Motor neuron (in vitro differentiated cells): ENCODE data around the gene TTLL11. TPM values are rescaled to one million over a fixed set of nuclear protein-coding genes. Genes with fewer than 3 reads are reported as not detected.
A peak's percentile ranks its signal among the peaks of the same experiment; 100 is the strongest.

Source experiments
- ATAC-seq, 8 experiments: fragments of 200-7000 bp; cut with Tn5 transposase; replicated peaks in 6 of 8; 2 replicates each; pipeline ENCODE4 v1.8.0; 2021; ENCODE audit warnings: mild to moderate bottlenecking in 8 of 8, moderate library complexity in 8 of 8
- H3K27ac ChIP-seq, 2 donors: fragments of 250-450 bp; sonication (Bioruptor Pico); 2 replicates each; pipeline ENCODE4 v1.9.0; 2021; ENCODE audit warnings: antibody characterized with exemption in 2 of 2, mild to moderate bottlenecking in 2 of 2, moderate library complexity in 1 of 2
- H3K4me1 ChIP-seq, 2 donors: fragments of 250-450 bp; sonication (Bioruptor Pico); replicated peaks in 1 of 2; 2 replicates each; pipeline ENCODE4 v1.6.1; 2021; ENCODE audit warnings: antibody characterized with exemption in 2 of 2, mild to moderate bottlenecking in 2 of 2, moderate library complexity in 1 of 2
- H3K4me3 ChIP-seq, 5 donors: fragments of 250-450 bp; sonication (Bioruptor Pico); 2 replicates each; pipeline ENCODE4 v1.9.0; 2021; ENCODE audit warnings: antibody characterized with exemption in 5 of 5, mild to moderate bottlenecking in 5 of 5, moderate library complexity in 4 of 5
- WGBS, 10 experiments: fragments of 450-650 bp; shearing (Covaris generic); methylation state at CpG; one replicate each; pipeline ENCODE4 v1.0.0; 2022; 5-methylcytosine and 5-hydroxymethylcytosine counted together
- in situ Hi-C, 9 experiments: fragments of 400-800 bp; cut with MboI; loops; one replicate each; pipeline ENCODE4 v1.15.0; 2021; ENCODE audit warnings: low sequenced_read_pairs in 9 of 9, low pct_unique_long_range_greater_than_20kb in 2 of 9; ENCODE audit not compliant: unreplicated experiment in 9 of 9
- total RNA-seq, 8 experiments: library from RNA; unstranded; fragments of 300-600 nt; gene quantifications; 2 replicates each; pipeline versions ENCODE4 v1.2.3 to v1.2.4, GENCODE V29; 2022

Gene TTLL11
- total RNA-seq, 8 experiments from 2014 or later, result 5.7 to 16.9 (median 11.2) TPM

DNA sequence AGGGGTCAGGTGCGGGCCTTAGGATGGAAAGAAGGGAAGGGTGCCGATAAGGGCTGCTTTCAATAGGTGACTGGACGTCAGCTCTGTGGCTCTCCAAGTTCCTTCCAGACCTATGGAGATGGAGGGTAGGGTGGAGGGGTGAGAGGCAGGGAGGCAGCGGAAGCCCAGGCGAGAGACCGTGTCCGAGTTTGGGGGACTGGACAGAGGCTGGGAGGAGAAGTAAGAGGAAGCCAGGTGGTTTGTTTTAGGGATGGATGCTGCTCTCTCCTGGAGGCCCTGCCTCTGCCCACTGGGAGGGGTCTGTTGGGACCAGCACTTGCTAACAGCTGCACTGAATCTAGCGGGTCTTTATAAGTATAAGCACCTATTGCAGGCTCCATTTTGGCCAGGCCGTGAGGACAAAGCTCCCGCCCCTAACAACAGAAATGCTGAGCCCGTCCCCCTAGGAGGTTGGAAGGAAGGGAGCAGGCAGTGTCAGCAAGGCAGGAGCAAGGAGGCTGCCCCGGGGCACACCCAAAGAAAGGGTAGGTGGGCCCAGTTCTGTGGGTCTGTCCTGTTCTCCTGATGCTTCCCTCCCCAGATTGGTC is 274.2 kb downstream of the TTLL11 start:
- H3K4me3 ChIP-seq, result peak overlapping the region in 1 of 5 donors; percentile 13
- in situ Hi-C loops, result no loop called here
- WGBS, 10 experiments, result 47 to 100% (median 80%) methylated on average over 1 to 7 of the region's 12 CpGs; no CpG with 5 or more reads in 5 of the 10 experiments
- ATAC-seq, result peak in 5 of 8 experiments; percentile 6 to 10 (median 7)
- H3K4me1 ChIP-seq, result peaks cover 74 to 75% of the 10 kb centered on the region in 2 donors
- peak overlapping the region; percentile 42 to 67 for H3K27ac ChIP-seq

DNA sequence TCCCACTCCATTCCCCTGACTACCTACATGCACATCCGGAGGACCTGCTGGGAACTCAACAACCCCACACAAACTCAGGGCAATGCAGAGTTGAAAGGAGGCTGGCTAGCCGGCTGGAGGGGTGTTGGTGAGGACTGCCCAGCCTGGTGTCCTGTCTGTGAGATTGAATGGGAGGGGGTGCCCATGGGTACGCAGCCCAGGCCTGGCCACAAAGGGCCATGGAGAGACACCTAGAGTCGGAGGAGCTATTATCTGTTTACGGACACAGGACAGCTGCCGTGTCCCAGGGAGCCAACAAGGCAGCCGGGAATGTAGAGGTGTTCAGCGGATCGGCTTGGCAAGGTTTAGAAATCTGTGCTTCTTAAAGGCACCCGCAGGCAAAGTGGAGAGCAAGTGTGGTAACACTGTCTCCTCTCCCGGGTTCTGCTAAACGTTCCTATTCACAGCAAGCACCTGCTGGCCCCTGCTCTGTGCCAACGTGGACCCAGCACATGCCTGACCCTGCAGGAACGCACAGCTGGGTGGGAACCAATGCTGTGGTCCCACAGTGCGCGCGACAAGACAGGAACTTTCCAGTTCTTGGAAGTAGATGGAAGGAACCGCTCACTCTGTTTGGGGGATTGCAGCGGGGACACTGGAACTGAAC is 275.0 kb downstream of the TTLL11 start:
- peaks cover 82 to 83% of the 10 kb centered on the region in 2 donors for H3K4me1 ChIP-seq
- no peak overlapping the region for H3K4me3 ChIP-seq
- no peak overlapping the region for H3K27ac ChIP-seq
- in situ Hi-C loops, result no loop called here
- ATAC-seq, result no peak
- 80 to 100% (median 91%) methylated on average over 1 to 12 of the region's 19 CpGs; no CpG with 5 or more reads in 4 of the 10 experiments for WGBS, 10 experiments

DNA sequence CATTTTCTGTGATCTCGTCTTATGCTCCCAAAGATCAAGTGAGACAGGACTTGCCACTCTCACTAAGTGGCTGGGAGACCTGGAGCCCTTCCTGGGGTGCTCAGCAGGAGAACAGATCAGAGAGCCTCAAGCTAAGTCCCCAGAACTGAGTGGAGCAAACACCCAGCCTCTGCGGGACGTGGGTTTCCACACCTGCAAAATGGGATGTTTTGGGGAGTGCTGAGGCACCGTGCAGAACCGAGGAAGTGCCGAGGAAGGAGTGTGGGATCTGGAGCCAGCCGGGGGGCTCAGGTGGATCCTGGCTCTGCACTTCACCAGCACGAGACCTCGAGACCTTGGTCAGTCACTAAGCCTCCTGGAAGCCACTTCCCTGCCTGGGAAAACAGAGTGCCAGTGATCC is 275.6 kb downstream of the TTLL11 start:
- in situ Hi-C loops, result no loop called here
- ATAC-seq, result no peak
- 72 to 100% (median 91%) methylated on average over 1 to 6 of the region's 9 CpGs; no CpG with 5 or more reads in 3 of the 10 experiments for WGBS, 10 experiments
- peaks cover 82 to 87% of the 10 kb centered on the region in 2 donors for H3K4me1 ChIP-seq
- no peak overlapping the region for H3K4me3 ChIP-seq
- H3K27ac ChIP-seq, result no peak overlapping the region

DNA sequence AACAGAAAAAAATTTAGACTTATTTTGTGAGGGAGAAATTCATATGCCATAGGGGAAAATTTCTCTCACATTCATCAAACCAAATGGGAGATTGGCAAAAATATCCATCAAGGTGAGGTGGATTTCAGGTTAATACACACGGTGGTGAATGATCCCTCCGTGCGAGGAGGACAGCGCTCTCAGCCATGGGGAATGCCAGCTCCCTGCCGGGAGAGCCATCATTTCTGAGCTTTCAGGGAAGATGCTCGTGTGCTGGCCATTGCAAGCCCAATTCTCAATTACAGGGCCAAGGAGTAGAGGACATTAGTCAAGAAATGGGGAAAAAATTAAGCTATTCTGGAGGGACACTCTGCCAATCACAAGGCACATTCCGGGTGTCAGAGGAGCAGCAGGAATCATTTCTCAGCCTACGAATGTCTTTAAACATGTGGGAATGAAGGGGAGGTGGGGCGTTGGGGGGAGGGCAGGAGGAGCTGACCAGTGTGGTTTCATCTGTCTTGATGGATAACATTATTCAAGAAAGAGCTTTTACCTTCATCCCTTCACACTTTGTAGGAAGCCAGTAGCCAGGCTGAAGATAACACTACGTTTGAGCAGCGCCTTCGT is 276.2 kb downstream of the TTLL11 start:
- in situ Hi-C loops, result no loop called here
- H3K27ac ChIP-seq, result no peak overlapping the region
- ATAC-seq, result no peak
- H3K4me3 ChIP-seq, result no peak overlapping the region
- H3K4me1 ChIP-seq, result peaks cover 77 to 89% of the 10 kb centered on the region in 2 donors
- 40 to 100% (median 80%) methylated on average over 1 to 5 of the region's 12 CpGs; no CpG with 5 or more reads in 3 of the 10 experiments for WGBS, 10 experiments

DNA sequence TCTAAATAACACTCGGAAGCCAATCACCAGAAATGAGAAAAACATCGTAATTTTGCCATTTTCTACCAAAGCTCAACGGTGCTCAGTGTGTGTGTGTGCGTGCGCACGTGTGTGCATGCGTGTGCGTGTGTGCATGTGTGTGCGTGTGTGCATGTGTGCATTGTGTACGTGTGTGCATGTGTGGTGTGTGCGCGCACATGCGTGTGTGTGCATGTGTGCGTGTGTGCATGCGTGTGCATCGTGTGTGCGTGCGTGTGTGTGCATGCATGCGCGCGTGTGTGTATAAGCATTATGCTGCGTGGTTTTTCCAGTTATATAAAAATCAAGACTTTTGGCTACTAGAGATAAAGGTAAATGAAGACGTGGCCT is 276.7 kb downstream of the TTLL11 start:
- no peak overlapping the region for H3K4me3 ChIP-seq
- in situ Hi-C loops, result no loop called here
- ATAC-seq, result no peak
- H3K4me1 ChIP-seq, result peaks cover 77 to 89% of the 10 kb centered on the region in 2 donors
- 78 to 93% (median 86%) methylated on average over 1 to 15 of the region's 23 CpGs; no CpG with 5 or more reads in 4 of the 10 experiments for WGBS, 10 experiments
- no peak overlapping the region for H3K27ac ChIP-seq

DNA sequence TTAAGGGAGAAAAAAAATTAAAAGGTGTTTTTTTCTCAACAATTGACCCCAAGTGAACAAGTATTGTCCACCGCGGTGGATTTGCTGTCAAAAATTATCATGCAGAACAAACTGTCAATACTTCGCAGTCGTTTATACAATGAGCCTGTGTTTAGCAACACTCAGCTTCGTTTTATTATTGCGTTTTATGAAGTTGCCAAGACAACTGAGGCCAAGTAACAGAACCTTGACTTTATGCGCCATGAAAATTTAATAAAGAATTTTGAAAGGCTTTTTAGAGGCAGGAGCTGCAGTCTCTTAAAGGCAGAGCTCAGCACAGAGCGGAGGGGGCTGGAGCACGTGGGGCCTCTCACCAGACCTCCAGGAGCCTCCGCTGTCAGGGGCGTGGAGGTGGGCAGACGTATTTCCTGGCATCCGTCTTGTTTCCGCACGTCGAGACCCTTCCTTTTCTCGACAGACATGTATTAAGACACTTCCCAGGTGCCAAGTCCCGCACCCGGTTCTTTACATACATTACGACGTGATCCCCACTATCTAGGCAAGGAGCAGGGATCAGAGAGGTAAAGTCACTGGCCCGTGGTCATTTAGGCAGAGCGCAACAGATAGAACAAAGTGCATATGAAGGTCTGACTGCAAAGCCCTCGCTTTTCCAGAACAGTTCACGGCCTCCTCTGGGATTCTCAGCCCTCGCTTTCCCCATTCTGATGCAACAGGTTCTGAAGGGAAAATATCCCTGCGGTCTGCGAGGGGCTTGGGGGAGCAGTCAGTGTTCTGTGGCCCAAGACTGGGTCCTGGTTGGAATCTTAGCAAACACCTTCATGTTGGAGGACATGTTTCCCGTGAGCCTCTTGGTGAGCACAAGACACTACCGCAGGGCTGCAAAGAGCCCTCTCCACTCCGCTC is 277.3 kb downstream of the TTLL11 start:
- WGBS, 10 experiments, result 77 to 92% (median 86%) methylated on average over 2 to 22 of the region's 31 CpGs; no CpG with 5 or more reads in 3 of the 10 experiments
- H3K4me1 ChIP-seq, result peaks cover 71 to 84% of the 10 kb centered on the region in 2 donors
- H3K27ac ChIP-seq, result no peak overlapping the region
- no peak overlapping the region for H3K4me3 ChIP-seq
- in situ Hi-C loops, result no loop called here
- ATAC-seq, result peak in 1 of 8 experiments; percentile 21

DNA sequence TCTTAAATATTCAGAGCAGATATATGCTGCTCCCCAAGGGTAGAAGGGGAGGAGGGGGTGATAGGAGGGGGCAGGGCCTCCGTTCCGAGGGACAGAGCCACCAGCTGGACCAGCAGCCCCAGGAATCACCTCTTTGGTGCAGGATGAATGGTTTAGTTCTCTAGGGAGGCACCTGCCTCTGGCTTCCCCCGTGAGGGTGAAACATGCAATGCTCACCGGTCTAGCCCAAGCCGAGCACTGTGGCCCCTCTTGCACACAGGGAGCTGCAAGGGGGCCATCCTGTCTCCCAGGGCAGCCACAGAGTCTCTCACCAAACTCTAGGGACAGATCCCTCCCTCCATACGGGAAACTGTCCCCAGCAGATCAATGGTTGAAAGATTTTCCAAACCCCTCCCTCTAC is 278.0 kb downstream of the TTLL11 start:
- in situ Hi-C loops, result no loop called here
- 20 to 53% methylated on average over 1 to 4 of the region's 6 CpGs; no CpG with 5 or more reads in 8 of the 10 experiments for WGBS, 10 experiments
- Histone ChIP-seq H3K4me1 (peaks cover 64 to 77% of the 10 kb centered on the region in 2 donors), H3K4me3 (no peak overlapping the region), H3K27ac (no peak overlapping the region)
- no peak for ATAC-seq

DNA sequence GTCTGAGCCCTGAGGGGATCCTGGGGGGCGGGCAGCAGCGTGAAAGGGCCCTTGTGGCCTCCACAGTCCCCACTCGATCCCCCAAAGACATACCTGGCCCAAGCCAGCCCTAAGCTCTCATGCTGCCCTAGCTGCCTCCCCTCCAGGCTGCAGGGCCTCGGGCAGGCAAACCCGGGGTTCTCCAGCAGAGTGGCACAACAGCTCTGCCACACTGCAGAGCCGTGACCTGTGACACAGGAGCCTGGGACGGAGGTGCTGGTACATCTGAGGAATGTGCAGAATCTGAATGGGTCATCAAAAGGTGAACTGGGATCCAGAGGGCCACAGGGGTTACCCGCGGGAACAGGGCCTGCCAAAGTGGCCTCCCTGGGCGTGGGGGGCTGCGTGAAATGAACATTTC is 278.5 kb downstream of the TTLL11 start:
- no peak overlapping the region for H3K27ac ChIP-seq
- WGBS, 10 experiments, result 70 to 93% (median 85%) methylated on average over 2 to 8 of the region's 11 CpGs; no CpG with 5 or more reads in 7 of the 10 experiments
- H3K4me1 ChIP-seq, result peaks cover 61 to 74% of the 10 kb centered on the region in 2 donors
- in situ Hi-C loops, result no loop called here
- no peak for ATAC-seq
- H3K4me3 ChIP-seq, result no peak overlapping the region

DNA sequence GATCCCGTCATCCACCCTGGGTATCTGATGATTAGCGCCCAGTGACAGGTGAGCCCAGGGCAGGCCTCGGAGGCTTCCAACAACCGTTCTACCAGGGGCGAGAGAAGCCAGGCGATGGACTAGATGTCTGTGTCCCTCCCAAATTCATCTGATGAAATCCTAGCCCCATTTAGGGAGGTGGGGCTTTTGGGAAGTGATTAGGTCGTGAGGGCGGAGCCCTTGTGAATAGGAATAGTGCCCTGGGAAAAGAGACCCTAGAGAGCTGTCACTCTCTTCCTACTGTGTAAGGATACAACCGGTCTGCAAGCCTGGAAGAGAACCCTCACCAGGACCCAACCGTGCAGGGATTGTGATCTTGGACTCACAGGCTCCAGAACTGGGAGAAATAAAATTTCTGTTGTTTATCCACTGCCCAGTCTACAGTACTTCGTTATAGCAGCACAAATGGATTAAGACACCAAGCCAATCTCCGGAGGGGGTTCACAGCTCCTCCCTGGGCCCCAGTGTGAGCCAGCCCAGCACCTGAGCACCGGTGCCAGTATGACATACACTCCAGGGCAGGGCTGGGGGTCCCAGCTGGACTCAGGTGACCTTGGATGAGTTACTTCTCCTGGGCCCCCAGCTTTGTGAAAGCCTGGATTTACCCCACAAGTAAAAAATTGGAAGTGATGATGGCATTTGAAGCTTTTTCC is 279.4 kb downstream of the TTLL11 start:
- no peak overlapping the region for H3K27ac ChIP-seq
- H3K4me3 ChIP-seq, result no peak overlapping the region
- 66 to 96% (median 77%) methylated on average over 4 to 9 of the region's 13 CpGs; no CpG with 5 or more reads in 6 of the 10 experiments for WGBS, 10 experiments
- peak in 6 of 8 experiments; percentile 24 to 43 (median 30) for ATAC-seq
- in situ Hi-C loops, result no loop called here
- peaks cover 53 to 67% of the 10 kb centered on the region in 2 donors for H3K4me1 ChIP-seq

DNA sequence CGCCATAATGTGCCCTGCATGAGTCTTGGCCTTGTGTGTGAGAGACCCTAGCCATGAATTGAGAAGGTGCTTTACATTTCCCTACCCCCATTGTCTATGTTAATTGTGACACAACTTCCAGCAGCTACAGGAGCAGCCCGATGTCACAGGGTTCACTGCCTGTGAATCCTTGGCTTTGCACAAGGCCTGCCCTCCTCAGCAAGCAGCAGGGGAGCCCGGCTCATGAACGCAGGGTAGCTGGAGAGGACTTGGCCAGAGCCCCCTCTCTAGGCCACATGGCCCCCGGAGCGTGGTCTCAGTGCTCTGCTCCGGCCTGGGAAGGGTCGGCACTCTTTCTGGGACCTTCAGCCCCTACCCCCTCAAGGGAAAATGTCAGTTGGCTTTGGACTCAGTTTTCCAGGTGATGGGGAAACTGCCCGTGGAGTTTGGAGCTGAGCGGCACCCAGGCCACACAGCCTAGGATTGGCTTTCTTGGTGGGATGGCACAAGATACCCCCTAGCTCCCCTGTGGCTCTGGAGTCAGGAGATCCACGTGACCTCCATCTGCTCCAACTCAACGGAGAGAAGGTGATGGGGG is 280.9 kb downstream of the TTLL11 start:
- Histone ChIP-seq H3K27ac (no peak overlapping the region), H3K4me1 (peaks cover 47 to 65% of the 10 kb centered on the region in 2 donors), H3K4me3 (no peak overlapping the region)
- 0 to 100% (median 77%) methylated on average over 1 to 6 of the region's 12 CpGs; no CpG with 5 or more reads in 4 of the 10 experiments for WGBS, 10 experiments
- in situ Hi-C loops, result no loop called here
- no peak for ATAC-seq

DNA sequence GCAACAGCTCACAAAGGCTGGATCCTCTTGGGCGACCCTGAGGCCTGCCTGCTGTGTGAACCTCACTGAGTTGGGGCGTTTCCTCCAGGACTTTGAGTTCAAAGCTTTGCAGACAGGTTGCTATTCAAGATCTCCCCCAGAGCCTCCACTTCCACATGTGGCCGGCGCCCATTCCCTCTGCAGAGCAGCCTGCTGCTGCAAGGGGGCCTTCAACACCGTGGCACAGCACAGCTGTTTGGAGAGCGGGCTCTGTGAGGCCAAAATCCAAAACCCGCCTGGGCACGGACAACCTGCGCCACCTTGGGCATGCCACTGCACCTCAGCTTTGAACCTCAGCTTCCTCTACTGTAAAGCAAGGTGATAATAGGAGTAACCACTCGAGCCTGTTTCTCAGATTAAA is 281.4 kb downstream of the TTLL11 start:
- no peak for ATAC-seq
- in situ Hi-C loops, result no loop called here

DNA sequence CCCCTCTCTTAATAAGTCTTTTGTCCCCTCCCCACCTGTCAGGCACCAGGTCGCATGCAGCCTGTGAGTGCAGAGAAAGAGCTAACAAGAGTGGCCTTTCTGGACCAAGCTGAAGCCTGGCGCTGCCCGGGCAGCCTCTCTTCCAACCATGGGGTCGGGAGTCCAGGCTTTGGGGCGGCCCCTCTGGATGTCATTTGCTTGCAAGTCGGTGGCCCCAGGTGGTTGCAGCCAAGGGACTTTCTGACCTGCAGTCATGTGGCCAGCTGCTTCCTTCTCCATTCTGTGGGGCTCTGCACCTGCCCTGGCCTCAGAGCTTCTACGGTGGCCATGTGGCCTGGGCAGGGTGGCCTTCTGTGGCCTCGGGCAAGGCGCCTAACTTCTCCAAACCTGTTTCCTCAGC is 282.0 kb downstream of the TTLL11 start:
- no peak for ATAC-seq
- WGBS, 10 experiments, result 37 to 92% (median 80%) methylated on average over 2 to 6 of the region's 9 CpGs; no CpG with 5 or more reads in 6 of the 10 experiments
- Histone ChIP-seq H3K4me3 (no peak overlapping the region), H3K4me1 (peaks cover 41 to 58% of the 10 kb centered on the region in 2 donors), H3K27ac (no peak overlapping the region)
- in situ Hi-C loops, result no loop called here

More for the DNA sequence above, 281.4 kb downstream of the TTLL11 start:
- WGBS, 10 experiments, result 14 to 100% (median 85%) methylated on average over 1 to 5 of the region's 10 CpGs; no CpG with 5 or more reads in 3 of the 10 experiments
- H3K27ac ChIP-seq, result no peak overlapping the region
- H3K4me1 ChIP-seq, result peaks cover 42 to 60% of the 10 kb centered on the region in 2 donors
- no peak overlapping the region for H3K4me3 ChIP-seq
